SK-N-SH (cell line): ENCODE results near the gene LIN28B. TPM values are rescaled to one million over a fixed set of nuclear protein-coding genes. Genes with fewer than 3 reads are reported as not detected.
"Not testable (repeated sequence)": the region's sequence is repeated elsewhere in the genome, so short reads cannot be mapped to it uniquely, and the experiment has no call there.

Experiments used
- CTCF ChIA-PET: fragments of 300-600, 350-600 bp; formaldehyde crosslinking; extraction: SDS; loops from one replicate; lab custom pipeline; 2021; lab: Yijun Ruan, JAX
- POLR2A ChIA-PET: fragments of 350-600 bp; sonication (Branson Sonifier 250); formaldehyde crosslinking; extraction: SDS; loops from one replicate; lab custom pipeline; 2020; ENCODE audit warnings: antibody characterized with exemption, inconsistent platforms; lab: Yijun Ruan, JAX
- DNase-seq: peaks from one replicate; pipeline ENCODE4 v3.0.0; 2012
- H2AFZ ChIP-seq: fragments of 200-600 bp; sonication (generic); 2 replicates; pipeline ENCODE4 v1.8.1; 2016; ENCODE audit warnings: antibody characterized with exemption, mild to moderate bottlenecking, low read depth
- H3F3A ChIP-seq: fragments of 200-600 bp; sonication (generic); replicated peaks from 2 replicates; pipeline ENCODE3; 2016; ENCODE audit warnings: antibody characterized with exemption, mild to moderate bottlenecking; ENCODE audit not compliant: insufficient read depth
- H3K27ac ChIP-seq, 2 experiments: fragments of 200-500 bp in 1 of 2; fragments of 200-600 bp in 1 of 2; sonication (Bioruptor generic) in 1 of 2; sonication (generic), shearing (Covaris generic) in 1 of 2; 2 replicates each; pipeline versions ENCODE4 v1.5.1 to v1.6.1; 2014 to 2016; ENCODE audit warnings: low read depth in 2 of 2, inconsistent platforms in 1 of 2, low read length in 1 of 2, mild to moderate bottlenecking in 1 of 2, mixed read lengths in 1 of 2
- H3K27me3 ChIP-seq: fragments of 200-600 bp; sonication (generic), shearing (Covaris generic); 2 replicates; pipeline ENCODE4 v1.6.1; 2016; ENCODE audit warnings: mixed run types; ENCODE audit not compliant: insufficient read depth
- H3K36me3 ChIP-seq, 2 experiments: fragments of 200-500 bp in 1 of 2; fragments of 200-600 bp in 1 of 2; sonication (Bioruptor generic) in 1 of 2; sonication (generic) in 1 of 2; replicated peaks in 1 of 2; 2 replicates each; pipeline versions ENCODE3 to v1.5.1; 2014 to 2016; ENCODE audit warnings: low read length in 1 of 2, mild to moderate bottlenecking in 1 of 2; ENCODE audit not compliant: insufficient read depth in 2 of 2, control insufficient read depth in 1 of 2
- H3K4me1 ChIP-seq, 2 experiments: fragments of 200-500 bp in 1 of 2; fragments of 200-600 bp in 1 of 2; sonication (Bioruptor generic) in 1 of 2; sonication (generic), shearing (Covaris generic) in 1 of 2; 2 replicates each; pipeline versions ENCODE4 v1.5.1 to v1.6.1; 2014 to 2016; ENCODE audit warnings: low read depth in 1 of 2, low read length in 1 of 2, mixed run types in 1 of 2; ENCODE audit not compliant: insufficient read depth in 2 of 2, control insufficient read depth in 1 of 2
- H3K4me2 ChIP-seq: fragments of 200-600 bp; sonication (generic), shearing (Covaris generic); 2 replicates; pipeline ENCODE4 v1.6.1; 2017; ENCODE audit warnings: mixed run types
- H3K4me3 ChIP-seq, 2 experiments: fragments of 200-500 bp in 1 of 2; fragments of 200-600 bp in 1 of 2; sonication (Bioruptor generic) in 1 of 2; sonication (generic), shearing (Covaris generic) in 1 of 2; 2 replicates each; pipeline versions ENCODE4 v1.5.1 to v1.8.1; 2014 to 2016; ENCODE audit warnings: low read depth in 2 of 2, inconsistent platforms in 1 of 2, low read length in 1 of 2, mild to moderate bottlenecking in 1 of 2, mixed read lengths in 1 of 2, moderate library complexity in 1 of 2
- H3K79me2 ChIP-seq: fragments of 200-600 bp; sonication (generic); 2 replicates; pipeline ENCODE4 v1.8.1; 2017; ENCODE audit warnings: mild to moderate bottlenecking; ENCODE audit not compliant: insufficient read depth
- H3K9ac ChIP-seq: fragments of 200-600 bp; sonication (generic); 2 replicates; pipeline ENCODE4 v1.6.1; 2017; ENCODE audit warnings: mixed run types
- H3K9me2 ChIP-seq: fragments of 200-600 bp; sonication (generic); 2 replicates; pipeline ENCODE4 v1.6.1; 2017; ENCODE audit warnings: mixed run types
- H3K9me3 ChIP-seq: fragments of 200-600 bp; sonication (generic); 2 replicates; pipeline ENCODE4 v1.6.1; 2017; ENCODE audit warnings: mixed run types, mild to moderate bottlenecking, moderate library complexity
- H4K20me1 ChIP-seq: fragments of 200-600 bp; sonication (generic); 2 replicates; pipeline ENCODE4 v1.6.1; 2017; ENCODE audit warnings: mild to moderate bottlenecking, mixed run types; ENCODE audit not compliant: insufficient read depth
- CHD2 ChIP-seq: fragments of 150-350 bp; IDR thresholded peaks from 2 replicates; pipeline ENCODE4 v1.6.1; 2018; ENCODE audit warnings: low read length; ENCODE audit not compliant: partially characterized antibody
- CTCF ChIP-seq: fragments of 200-600 bp; sonication (generic); IDR thresholded peaks from 2 replicates; pipeline ENCODE4 v1.6.1; 2017; ENCODE audit warnings: antibody characterized with exemption, mild to moderate bottlenecking, moderate library complexity
- EZH2phosphoT487 ChIP-seq: fragments of 200-600 bp; sonication (generic); IDR thresholded peaks from 2 replicates; pipeline ENCODE4 v1.6.1; 2017; ENCODE audit warnings: low read depth, mixed run types, mild to moderate bottlenecking, antibody characterized with exemption, moderate library complexity, borderline replicate concordance
- GABPA ChIP-seq: IDR thresholded peaks from 2 replicates; pipeline ENCODE4 v1.4.0; 2012; ENCODE audit warnings: low read depth, mild to moderate bottlenecking
- GATA2 ChIP-seq: sonication (generic); formaldehyde crosslinking; IDR thresholded peaks from 2 replicates; pipeline ENCODE4 v1.5.0; 2020; ENCODE audit warnings: mild to moderate bottlenecking, missing genetic modification reagents
- NFIC ChIP-seq: IDR thresholded peaks from 2 replicates; pipeline ENCODE4 v1.4.0; 2012; ENCODE audit warnings: borderline replicate concordance
- POLR2AphosphoS5 ChIP-seq: IDR thresholded peaks from 2 replicates; pipeline ENCODE4 v1.6.1; 2012; ENCODE audit warnings: low read depth, low read length
- RAD21 ChIP-seq: IDR thresholded peaks from 2 replicates; pipeline ENCODE4 v1.6.1; 2012; ENCODE audit warnings: mild to moderate bottlenecking, low read length
- RFX5 ChIP-seq: IDR thresholded peaks from 2 replicates; pipeline ENCODE4 v1.6.1; 2012; ENCODE audit warnings: mild to moderate bottlenecking, improper control_type of control experiment, low read length
- RXRA ChIP-seq: IDR thresholded peaks from 2 replicates; pipeline ENCODE4 v1.4.0; 2012; ENCODE audit warnings: low read depth, mild to moderate bottlenecking, borderline replicate concordance
- SIN3A ChIP-seq: IDR thresholded peaks from 2 replicates; pipeline ENCODE4 v1.6.1; 2012; ENCODE audit warnings: low read depth, mild to moderate bottlenecking, low read length, moderate library complexity, borderline replicate concordance
- TAF1 ChIP-seq: IDR thresholded peaks from 2 replicates; pipeline ENCODE4 v1.6.1; 2012; ENCODE audit warnings: low read depth, mild to moderate bottlenecking, low read length, moderate library complexity, borderline replicate concordance
- TCF12 ChIP-seq: IDR thresholded peaks from 2 replicates; pipeline ENCODE4 v1.4.0; 2012
- YY1 ChIP-seq: IDR thresholded peaks from 2 replicates; pipeline ENCODE4 v1.4.0; 2012; ENCODE audit warnings: low read depth, mild to moderate bottlenecking
- ZBTB33 ChIP-seq: IDR thresholded peaks from 2 replicates; pipeline ENCODE4 v1.4.0; 2012; ENCODE audit warnings: low read depth, borderline replicate concordance
- WGBS: methylation state at CpG from one replicate; pipeline ENCODE4 v1.1.6; 2017; ENCODE audit warnings: low lambda C conversion rate; 5-methylcytosine and 5-hydroxymethylcytosine counted together
- polyA plus RNA-seq, 3 experiments: library from polyadenylated mRNA; depleted of rRNA; stranded (reverse); fragments of >200 nt; gene quantifications; 2 replicates each; pipeline ENCODE4 v1.2.3, GENCODE V29; 2012
- TF ChIP-seq, protein P1 (sequence below): IDR thresholded peaks from 2 replicates; pipeline ENCODE4 v1.4.0; 2012; ENCODE audit warnings: low read depth, borderline replicate concordance
- TF ChIP-seq, protein P2 (sequence below): IDR thresholded peaks from 2 replicates; pipeline ENCODE4; 2012

LIN28B gene
- polyA plus RNA-seq, 1 of the 3 experiments (the other 2 are of a cell fraction): 0.67 TPM

DNA sequence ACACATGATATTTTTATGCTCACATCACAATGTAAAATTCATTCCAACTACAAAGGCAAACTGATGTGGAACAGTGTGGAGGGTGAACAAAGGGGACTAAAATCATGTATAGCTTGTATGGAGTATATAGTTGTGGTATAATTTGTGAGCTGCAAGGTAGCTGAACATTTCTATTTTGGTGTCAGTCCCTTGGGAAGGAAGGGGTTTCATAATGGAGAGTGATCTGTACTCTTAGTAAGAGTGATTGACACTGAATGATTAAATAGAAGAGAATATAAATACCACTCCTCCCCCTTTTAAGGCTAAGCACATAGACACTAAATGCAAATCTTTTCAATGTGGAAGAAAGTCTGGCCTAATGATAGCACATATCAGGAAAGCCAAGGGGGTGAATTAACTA is 118.3 kb downstream of the LIN28B start:
- no peaks in the 10 kb centered on the region for H4K20me1 ChIP-seq
- no peak overlapping the region for H3K9ac ChIP-seq
- no peak overlapping the region for H3K4me3 ChIP-seq
- TF ChIP-seq, protein P1, sequence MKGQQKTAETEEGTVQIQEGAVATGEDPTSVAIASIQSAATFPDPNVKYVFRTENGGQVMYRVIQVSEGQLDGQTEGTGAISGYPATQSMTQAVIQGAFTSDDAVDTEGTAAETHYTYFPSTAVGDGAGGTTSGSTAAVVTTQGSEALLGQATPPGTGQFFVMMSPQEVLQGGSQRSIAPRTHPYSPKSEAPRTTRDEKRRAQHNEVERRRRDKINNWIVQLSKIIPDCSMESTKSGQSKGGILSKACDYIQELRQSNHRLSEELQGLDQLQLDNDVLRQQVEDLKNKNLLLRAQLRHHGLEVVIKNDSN: no peak
- TF ChIP-seq TCF12 (no peak), CHD2 (no peak), NFIC (no peak), TAF1 (no peak), RXRA (no peak), SIN3A (no peak), GATA2 (no peak), RFX5 (no peak), EZH2phosphoT487 (no peak), ZBTB33 (no peak), POLR2AphosphoS5 (no peak), YY1 (no peak), RAD21 (no peak), CTCF (no peak), GABPA (no peak)
- TF ChIP-seq, protein P2, sequence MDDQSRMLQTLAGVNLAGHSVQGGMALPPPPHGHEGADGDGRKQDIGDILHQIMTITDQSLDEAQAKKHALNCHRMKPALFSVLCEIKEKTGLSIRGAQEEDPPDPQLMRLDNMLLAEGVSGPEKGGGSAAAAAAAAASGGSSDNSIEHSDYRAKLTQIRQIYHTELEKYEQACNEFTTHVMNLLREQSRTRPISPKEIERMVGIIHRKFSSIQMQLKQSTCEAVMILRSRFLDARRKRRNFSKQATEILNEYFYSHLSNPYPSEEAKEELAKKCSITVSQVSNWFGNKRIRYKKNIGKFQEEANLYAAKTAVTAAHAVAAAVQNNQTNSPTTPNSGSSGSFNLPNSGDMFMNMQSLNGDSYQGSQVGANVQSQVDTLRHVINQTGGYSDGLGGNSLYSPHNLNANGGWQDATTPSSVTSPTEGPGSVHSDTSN: no peak
- no peaks in the 10 kb centered on the region for H3K9me3 ChIP-seq
- H3K79me2 ChIP-seq: no peaks in the 10 kb centered on the region
- H3K4me2 ChIP-seq: no peak overlapping the region
- peaks cover 0 to 3% of the 10 kb centered on the region in 2 experiments; a peak in 2 of 4 replicates for H3K4me1 ChIP-seq
- no peak for DNase-seq
- ChIA-PET POLR2A (no interaction called here), CTCF (interaction anchor here (1.0 to 1.3 kb wide), 2 partner anchors 13 to 59 kb away, joined by 3 read pairs; no protein-coding TSS in a partner anchor)
- H3K9me2 ChIP-seq: no peaks in the 10 kb centered on the region
- H2AFZ ChIP-seq: no peak overlapping the region
- peaks cover 8% of the 10 kb centered on the region for H3F3A ChIP-seq
- no peaks in the 10 kb centered on the region for H3K27me3 ChIP-seq
- no peak overlapping the region for H3K27ac ChIP-seq
- H3K36me3 ChIP-seq: peaks cover 0 to 8% of the 10 kb centered on the region in 2 experiments

DNA sequence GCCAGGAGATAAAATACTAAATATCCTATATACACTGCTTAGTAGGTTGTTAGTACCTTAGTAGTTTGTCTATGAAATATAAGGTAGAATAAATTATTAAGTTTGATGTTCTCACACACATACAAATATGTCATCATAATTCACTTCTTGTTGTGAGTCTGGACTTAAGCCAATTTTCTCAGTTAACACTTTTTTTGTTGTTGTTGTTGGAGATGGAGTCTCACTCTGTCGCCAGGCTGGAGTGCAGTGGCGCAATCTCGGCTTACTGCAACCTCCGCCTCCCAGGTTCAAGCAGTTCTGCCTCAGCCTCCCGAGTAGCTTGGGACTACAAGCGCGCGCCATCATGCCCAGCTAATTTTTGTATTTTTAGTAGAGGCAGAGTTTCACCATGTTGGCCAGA is 119.5 kb downstream of the LIN28B start:
- H3K79me2 ChIP-seq, H3K27ac ChIP-seq, H3F3A ChIP-seq, DNase-seq, H3K4me1 ChIP-seq, H3K9me2 ChIP-seq, H2AFZ ChIP-seq, H3K9ac ChIP-seq, POLR2A ChIA-PET, H3K9me3 ChIP-seq, H3K4me3 ChIP-seq, H3K27me3 ChIP-seq, H4K20me1 ChIP-seq, H3K4me2 ChIP-seq: not testable (repeated sequence)
- peaks cover 0 to 11% of the 10 kb centered on the region in 2 experiments for H3K36me3 ChIP-seq
- 100% methylated on average over 8 of the region's 8 CpGs for WGBS
- CTCF ChIA-PET: interaction anchor here (1.1 to 4.7 kb wide), 11 partner anchors 10 to 137 kb away, joined by 3 to 46 read pairs (median 11); no protein-coding TSS in a partner anchor
